Caco-2 (cell line): ENCODE measurements around the gene DLK1. TPM values are rescaled to one million over a fixed set of nuclear protein-coding genes. Genes with fewer than 3 reads are reported as not detected.

Experiments
- BruUV-seq: library from RNA; stranded (reverse); fragments of 400-500 nt; replicated peaks from 2 replicates; lab custom pipeline; 2021; lab: Mats Ljungman, UMichigan
- CTCF ChIA-PET: fragments of 300-600 bp; sonication (Branson Sonifier 250); formaldehyde crosslinking; loops from one replicate; lab custom pipeline; 2022; ENCODE audit warnings: antibody characterized with exemption; lab: Charles Lee
- POLR2A ChIA-PET: fragments of 300-600 bp; sonication (Branson Sonifier 250); formaldehyde crosslinking; loops from one replicate; lab custom pipeline; 2022; ENCODE audit warnings: antibody characterized with exemption; lab: Charles Lee
- DNase-seq, 2 experiments: peaks; one replicate each; pipeline versions ENCODE4 v3.0.0 to v3.0.0-alpha.2; 2020 to 2022
- H3K27me3 ChIP-seq: replicated peaks from 2 replicates; pipeline ENCODE4 v1.6.0; 2011; ENCODE audit warnings: low read length; ENCODE audit not compliant: control insufficient read depth, insufficient read depth
- H3K36me3 ChIP-seq: 2 replicates; pipeline ENCODE4 v1.5.1; 2011; ENCODE audit warnings: low read length; ENCODE audit not compliant: control insufficient read depth, insufficient read depth
- H3K4me1 ChIP-seq: fragments of 250-450 bp; sonication (Bioruptor Pico); 2 replicates; pipeline ENCODE4 v1.5.1; 2020; ENCODE audit warnings: mild to moderate bottlenecking
- H3K4me3 ChIP-seq: 2 replicates; pipeline ENCODE4 v1.5.1; 2011; ENCODE audit warnings: low read depth, mild to moderate bottlenecking, control low read depth, low read length
- H3K9me3 ChIP-seq: fragments of 250-450 bp; sonication (Bioruptor Pico); 2 replicates; pipeline ENCODE4 v1.5.1; 2020; ENCODE audit warnings: mild to moderate bottlenecking, moderate library complexity
- H3K27ac Mint-ChIP-seq: one replicate; pipeline ENCODE4 v1.8.0; 2022; ENCODE audit warnings: mixed read lengths; ENCODE audit not compliant: unreplicated experiment
- H3K27me3 Mint-ChIP-seq: one replicate; pipeline ENCODE4 v1.8.0; 2022; ENCODE audit warnings: mixed read lengths; ENCODE audit not compliant: insufficient read depth, unreplicated experiment
- H3K36me3 Mint-ChIP-seq: one replicate; pipeline ENCODE4 v1.8.0; 2022; ENCODE audit warnings: mild to moderate bottlenecking, mixed read lengths; ENCODE audit not compliant: insufficient read depth, unreplicated experiment
- H3K4me1 Mint-ChIP-seq: one replicate; pipeline ENCODE4 v1.8.0; 2022; ENCODE audit warnings: low read depth, mixed read lengths; ENCODE audit not compliant: unreplicated experiment
- H3K4me3 Mint-ChIP-seq: one replicate; pipeline ENCODE4 v1.8.0; 2022; ENCODE audit warnings: mild to moderate bottlenecking, moderate library complexity, mixed read lengths; ENCODE audit not compliant: unreplicated experiment
- H3K9me3 Mint-ChIP-seq: one replicate; pipeline ENCODE4 v1.8.0; 2022; ENCODE audit warnings: mixed read lengths; ENCODE audit not compliant: unreplicated experiment
- CTCF ChIP-seq, 2 experiments: fragments of 200-600 bp in 1 of 2; IDR thresholded peaks; 1 replicate in 1 of 2; 2 replicates in 1 of 2; pipeline versions ENCODE4 v1.5.1 to v1.8.0; 2011 to 2022; ENCODE audit warnings: antibody characterized with exemption in 1 of 2, control low read depth in 1 of 2, inconsistent platforms in 1 of 2, low read depth in 1 of 2, low read length in 1 of 2, mild to moderate bottlenecking in 1 of 2, moderate library complexity in 1 of 2; ENCODE audit not compliant: insufficient read depth in 1 of 2, severe bottlenecking in 1 of 2, unreplicated experiment in 1 of 2
- intact Hi-C: fragments of 100-400 bp; cut with micrococcal nuclease; formaldehyde crosslinking; loops from one replicate; pipeline ENCODE4 v1.10.0; 2022; ENCODE audit not compliant: unreplicated experiment
- total RNA-seq: library from RNA; stranded (reverse); gene quantifications from 2 replicates; pipeline ENCODE4 v1.2.3, GENCODE V29; 2022

The DLK1 gene
- total RNA-seq, 1 experiment from 2014 or later, result not detected

- Histone ChIP-seq H3K27me3 (no peaks in the 10 kb centered on the region), H3K9me3 (no peaks in the 10 kb centered on the region), H3K36me3 (no peaks in the 10 kb centered on the region), H3K4me1 (no peaks in the 10 kb centered on the region), H3K4me3 (no peak overlapping the region)
- Mint-ChIP-seq H3K27me3 (no peaks in the 10 kb centered on the region), H3K36me3 (no peaks in the 10 kb centered on the region), H3K9me3 (no peaks in the 10 kb centered on the region), H3K4me1 (no peaks in the 10 kb centered on the region), H3K27ac (no peak overlapping the region), H3K4me3 (no peak overlapping the region)
- ChIA-PET POLR2A (no interaction called here), CTCF (no interaction called here)
- TF ChIP-seq CTCF (IDR thresholded peaks at IDR 0.05; ENCODE audit: insufficient read depth in 1 of 2, low read depth in 1 of 2, low read length in 1 of 2, severe bottlenecking in 1 of 2, unreplicated experiment in 1 of 2), result no peak
- intact Hi-C loops, result no loop called here
- no TSS peak for BruUV-seq
- no peak for DNase-seq
Measured at GRCh38 chr14:100749967-100750597, 23.4 kb downstream of the DLK1 start.

GRCh38 chr14:100750762-100751699, 24.3 kb downstream of the DLK1 start:
- H3K9me3 ChIP-seq, result no peaks in the 10 kb centered on the region
- no peak for DNase-seq
- no peaks in the 10 kb centered on the region for H3K36me3 Mint-ChIP-seq
- intact Hi-C loops, result no loop called here
- H3K27ac Mint-ChIP-seq, result no peak overlapping the region
- no peaks in the 10 kb centered on the region for H3K9me3 Mint-ChIP-seq
- no peaks in the 10 kb centered on the region for H3K27me3 Mint-ChIP-seq
- POLR2A ChIA-PET, result no interaction called here
- H3K4me3 Mint-ChIP-seq, result no peak overlapping the region
- no peaks in the 10 kb centered on the region for H3K4me1 ChIP-seq
- no peaks in the 10 kb centered on the region for H3K27me3 ChIP-seq
- H3K4me1 Mint-ChIP-seq, result no peaks in the 10 kb centered on the region
- H3K4me3 ChIP-seq, result no peak overlapping the region
- CTCF ChIA-PET, result no interaction called here
- TF ChIP-seq CTCF (IDR thresholded peaks at IDR 0.05; ENCODE audit: insufficient read depth in 1 of 2, low read depth in 1 of 2, low read length in 1 of 2, severe bottlenecking in 1 of 2, unreplicated experiment in 1 of 2), result no peak
- BruUV-seq, result no TSS peak
- H3K36me3 ChIP-seq, result no peaks in the 10 kb centered on the region

DNA sequence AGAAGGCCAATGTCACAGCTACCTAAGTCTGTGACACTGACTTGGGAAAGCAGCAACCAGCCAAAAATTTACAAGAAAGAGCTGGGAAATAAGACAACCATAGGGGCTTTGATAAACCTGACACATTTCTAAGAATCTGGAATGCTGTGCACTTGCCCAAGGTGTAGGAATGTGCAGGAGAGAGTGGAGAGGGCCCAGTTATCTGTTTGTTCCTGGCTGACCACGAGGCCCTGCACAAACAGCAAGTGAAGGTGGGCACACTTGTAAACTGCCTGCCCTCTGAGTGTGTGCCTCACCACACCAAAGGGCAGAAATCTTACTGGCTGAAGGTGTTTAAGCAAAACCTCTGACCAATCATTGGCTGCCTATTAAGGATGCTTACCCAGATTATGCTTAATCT, 27.3 kb downstream of the DLK1 start:
- TF ChIP-seq CTCF (IDR thresholded peaks at IDR 0.05; ENCODE audit: insufficient read depth in 1 of 2, low read depth in 1 of 2, low read length in 1 of 2, severe bottlenecking in 1 of 2, unreplicated experiment in 1 of 2), result no peak
- H3K27ac Mint-ChIP-seq, result no peak overlapping the region
- no peaks in the 10 kb centered on the region for H3K36me3 Mint-ChIP-seq
- H3K4me3 Mint-ChIP-seq, result no peak overlapping the region
- no peak for DNase-seq
- ChIA-PET POLR2A (no interaction called here), CTCF (no interaction called here)
- no peaks in the 10 kb centered on the region for H3K4me1 Mint-ChIP-seq
- no peaks in the 10 kb centered on the region for H3K9me3 Mint-ChIP-seq
- Histone ChIP-seq H3K27me3 (no peaks in the 10 kb centered on the region), H3K4me3 (no peak overlapping the region), H3K36me3 (no peaks in the 10 kb centered on the region), H3K9me3 (no peaks in the 10 kb centered on the region), H3K4me1 (no peaks in the 10 kb centered on the region)
- BruUV-seq, result no TSS peak
- intact Hi-C loops, result no loop called here
- no peaks in the 10 kb centered on the region for H3K27me3 Mint-ChIP-seq
